A673 (cell line): ENCODE data around the gene FBN3.

Experiments used
- EZH2 ChIP-seq: fragments of 200-600 bp; sonication (generic); IDR thresholded peaks from 2 replicates; pipeline ENCODE4 v1.6.1; 2017; ENCODE audit warnings: borderline replicate concordance, low read depth, mild to moderate bottlenecking, mixed read lengths, antibody characterized with exemption, low read length; ENCODE audit not compliant: poor library complexity, severe bottlenecking
- TF ChIP-seq, protein P1 (sequence below): fragments of 300-800, 200-600 bp; sonication (generic); conservative IDR thresholded peaks from 2 replicates; pipeline ENCODE4 v1.5.1; 2017; ENCODE audit warnings: low read depth, mild to moderate bottlenecking, antibody characterized with exemption, low read length, moderate library complexity, mixed read lengths

DNA sequence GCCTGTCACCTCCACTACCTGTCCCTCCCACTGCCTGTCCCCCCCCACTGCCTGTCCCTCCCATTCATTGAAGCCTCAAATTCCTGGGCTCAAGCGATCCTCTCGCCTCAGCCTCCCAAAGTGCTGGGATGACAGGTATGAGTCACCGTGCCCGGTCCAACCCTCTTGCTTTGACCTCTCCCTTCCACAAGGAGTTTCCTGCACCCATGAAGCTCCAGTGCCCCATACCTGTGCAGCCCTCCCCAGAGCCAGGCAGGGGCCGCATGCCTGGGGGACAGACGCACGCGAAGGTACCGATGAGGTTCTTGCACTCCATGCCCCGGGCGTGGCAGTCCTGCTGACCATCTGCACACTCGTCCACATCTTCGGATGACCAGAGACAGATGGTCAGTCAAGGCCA, 62.5 kb downstream of the FBN3 start:
- TF ChIP-seq, protein P1, sequence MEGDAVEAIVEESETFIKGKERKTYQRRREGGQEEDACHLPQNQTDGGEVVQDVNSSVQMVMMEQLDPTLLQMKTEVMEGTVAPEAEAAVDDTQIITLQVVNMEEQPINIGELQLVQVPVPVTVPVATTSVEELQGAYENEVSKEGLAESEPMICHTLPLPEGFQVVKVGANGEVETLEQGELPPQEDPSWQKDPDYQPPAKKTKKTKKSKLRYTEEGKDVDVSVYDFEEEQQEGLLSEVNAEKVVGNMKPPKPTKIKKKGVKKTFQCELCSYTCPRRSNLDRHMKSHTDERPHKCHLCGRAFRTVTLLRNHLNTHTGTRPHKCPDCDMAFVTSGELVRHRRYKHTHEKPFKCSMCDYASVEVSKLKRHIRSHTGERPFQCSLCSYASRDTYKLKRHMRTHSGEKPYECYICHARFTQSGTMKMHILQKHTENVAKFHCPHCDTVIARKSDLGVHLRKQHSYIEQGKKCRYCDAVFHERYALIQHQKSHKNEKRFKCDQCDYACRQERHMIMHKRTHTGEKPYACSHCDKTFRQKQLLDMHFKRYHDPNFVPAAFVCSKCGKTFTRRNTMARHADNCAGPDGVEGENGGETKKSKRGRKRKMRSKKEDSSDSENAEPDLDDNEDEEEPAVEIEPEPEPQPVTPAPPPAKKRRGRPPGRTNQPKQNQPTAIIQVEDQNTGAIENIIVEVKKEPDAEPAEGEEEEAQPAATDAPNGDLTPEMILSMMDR = no peak
- TF ChIP-seq EZH2 = no peak
